Measurements from ENCODE around the gene CMIP.

Gene CMIP

DNA sequence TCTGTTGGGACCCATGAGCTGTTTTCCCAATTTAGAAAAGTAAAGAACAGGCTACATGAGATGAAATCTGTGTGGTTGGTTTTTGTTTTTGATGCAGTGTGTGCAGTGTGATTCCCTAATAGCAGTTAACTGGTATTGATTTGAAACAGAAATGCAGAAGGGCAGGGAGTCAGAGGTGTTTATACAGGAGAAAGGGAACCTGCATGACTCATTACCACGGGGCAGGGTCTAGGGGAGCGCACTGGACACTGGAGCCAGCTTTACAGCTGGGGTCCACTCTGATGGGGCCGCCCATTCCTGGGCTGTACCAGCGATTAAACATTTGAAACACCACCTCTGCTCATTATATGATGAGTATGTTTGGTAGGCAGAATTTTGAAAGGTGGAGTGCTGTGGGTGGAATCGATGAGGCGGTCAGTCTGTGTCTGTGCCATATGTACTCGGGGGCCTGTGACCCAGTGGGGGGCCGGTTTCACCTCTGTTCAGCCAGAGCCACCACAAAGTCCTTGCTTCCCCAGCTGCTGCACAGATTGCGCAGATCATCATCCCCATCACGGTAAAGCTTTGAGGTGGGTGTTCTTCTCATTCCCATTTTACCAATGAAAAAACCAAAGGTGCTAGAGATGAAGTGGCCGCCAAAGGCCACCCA is 142.5 kb downstream of the CMIP start:
- DNase-seq (ENCODE audit: low read depth), result no peak

DNA sequence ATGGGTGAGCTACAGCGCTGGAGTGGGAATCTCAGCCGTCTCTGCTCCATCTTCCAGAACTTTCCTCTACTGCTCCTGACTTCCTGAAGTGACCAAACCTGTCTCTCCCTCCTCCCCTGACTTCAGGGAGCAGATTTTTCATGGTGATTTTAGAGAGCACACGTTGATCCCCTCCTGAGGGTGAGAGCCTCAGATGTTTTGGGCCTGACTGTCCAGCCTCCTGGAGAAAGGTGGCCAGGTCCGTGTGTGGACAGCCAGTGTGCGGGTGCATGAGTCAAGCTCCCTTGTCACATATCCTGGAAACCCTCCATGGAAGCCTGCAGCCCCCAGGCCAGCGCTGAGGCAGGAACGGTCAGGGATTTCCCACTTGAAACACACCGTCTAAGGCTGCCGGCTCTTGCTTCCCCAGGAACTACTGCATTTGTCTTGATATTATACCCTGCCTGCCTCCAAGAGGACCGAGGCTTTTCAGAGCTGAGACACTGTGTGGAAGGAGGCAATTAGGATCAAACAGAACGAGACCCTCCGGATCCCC is 143.1 kb downstream of the CMIP start:
- DNase-seq (ENCODE audit: low read depth), result no peak

DNA sequence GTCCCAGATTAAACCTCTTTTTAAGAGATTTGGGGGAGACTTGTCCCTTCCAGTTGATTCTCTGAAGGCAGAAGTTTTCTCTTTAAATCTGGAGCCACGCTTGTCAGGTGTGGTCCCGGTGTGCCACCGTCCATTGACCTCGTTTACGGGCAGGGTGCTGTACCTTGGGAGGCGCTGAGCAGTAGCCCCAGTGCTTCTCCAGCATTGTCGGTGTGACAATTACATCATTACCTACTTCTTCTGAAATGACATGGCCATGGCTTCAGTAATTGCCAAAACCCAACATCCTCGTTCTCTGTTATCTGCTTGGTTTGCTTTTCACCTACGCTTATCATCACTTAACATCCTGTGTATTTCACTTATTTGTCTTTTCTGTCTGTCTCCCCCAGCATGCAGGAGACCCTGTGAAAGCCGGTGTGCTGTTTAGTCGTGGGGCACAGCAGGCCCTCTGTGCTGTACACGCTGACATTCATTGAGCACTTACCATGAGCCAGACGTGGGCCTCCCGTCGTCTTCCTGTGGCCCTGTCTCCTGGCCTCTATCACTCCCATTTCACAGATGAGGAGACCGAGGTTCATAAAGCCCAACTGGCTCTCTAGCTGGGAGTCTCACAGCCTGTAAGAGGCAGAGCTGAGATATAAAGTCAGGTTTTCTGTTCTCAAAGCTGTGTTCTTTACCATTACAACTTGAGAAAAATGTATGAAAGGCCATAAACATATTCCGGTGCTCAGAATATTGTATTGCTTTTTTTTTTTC is 143.9 kb downstream of the CMIP start:
- no peak for DNase-seq (ENCODE audit: low read depth)

DNA sequence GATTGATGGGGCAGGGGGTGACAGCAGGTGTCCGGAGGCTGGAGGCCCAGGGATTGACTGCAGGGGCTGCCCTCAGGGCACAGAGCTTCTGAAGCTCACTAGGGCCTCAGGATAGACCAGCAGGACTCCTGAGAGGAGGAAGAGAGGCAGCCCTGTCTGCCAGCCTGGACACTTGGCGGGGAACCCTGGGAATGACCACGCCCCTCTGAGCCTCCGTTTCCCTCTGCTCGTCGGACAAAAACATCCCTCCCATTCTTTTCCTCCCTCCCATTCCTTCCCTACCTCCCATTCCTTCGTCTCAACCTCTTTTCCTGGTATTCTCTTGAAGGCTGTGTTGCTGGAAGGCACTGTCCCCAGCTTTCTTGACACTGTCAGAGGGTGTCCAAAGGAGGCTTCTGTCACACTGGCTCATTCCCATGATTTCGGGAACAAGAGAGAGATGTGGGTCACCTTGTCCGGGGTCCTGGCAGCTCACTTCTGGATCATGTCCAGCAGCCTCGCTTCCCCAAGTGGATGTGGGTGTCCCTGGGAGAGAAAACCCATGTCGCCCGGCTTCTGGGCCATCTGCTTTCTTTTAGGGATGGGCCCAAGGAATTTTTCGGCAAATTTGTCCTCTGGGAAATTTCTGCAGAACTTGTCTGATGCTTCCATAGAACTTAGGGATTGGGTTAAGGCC is 145.5 kb downstream of the CMIP start:
- DNase-seq (ENCODE audit: low read depth), result no peak

DNA sequence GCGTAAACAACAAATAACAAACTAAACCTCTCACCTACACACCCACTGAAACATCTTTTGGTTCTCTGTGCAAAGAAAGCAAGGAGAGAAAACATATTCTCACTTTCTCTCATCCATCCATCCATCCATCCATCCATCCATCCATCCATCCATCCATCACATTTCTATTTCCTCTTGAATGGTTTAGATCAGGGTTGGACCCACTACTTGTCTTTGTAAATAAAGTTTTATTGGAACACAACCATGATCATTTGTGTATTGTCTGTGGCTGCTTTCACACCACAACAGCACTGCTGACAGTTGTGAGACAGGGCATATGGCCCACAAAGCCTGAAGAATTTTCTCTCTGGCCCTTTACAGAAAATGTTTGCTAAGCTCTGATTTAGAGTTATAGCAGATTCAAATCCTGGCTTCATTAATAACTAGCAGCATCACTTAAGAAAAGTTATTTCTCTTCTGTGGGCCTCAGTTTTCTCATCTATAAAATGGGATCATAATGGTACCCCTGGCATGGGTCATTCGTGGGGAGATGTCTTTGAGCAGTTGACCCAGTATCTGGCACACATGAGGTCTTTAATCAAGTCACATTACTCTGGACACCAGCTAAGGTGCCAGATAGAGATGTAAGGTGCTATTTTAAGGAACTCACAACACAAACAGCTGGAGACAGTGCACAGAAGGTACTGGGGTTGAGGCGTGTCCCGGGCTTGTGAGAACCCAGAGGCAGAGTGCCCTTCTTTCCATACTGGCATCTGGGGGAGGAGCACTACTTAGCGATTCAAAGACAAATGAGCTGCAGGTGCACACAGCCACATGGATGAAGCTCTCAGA is 146.3 kb downstream of the CMIP start:
- no peak for DNase-seq (ENCODE audit: low read depth)

DNA sequence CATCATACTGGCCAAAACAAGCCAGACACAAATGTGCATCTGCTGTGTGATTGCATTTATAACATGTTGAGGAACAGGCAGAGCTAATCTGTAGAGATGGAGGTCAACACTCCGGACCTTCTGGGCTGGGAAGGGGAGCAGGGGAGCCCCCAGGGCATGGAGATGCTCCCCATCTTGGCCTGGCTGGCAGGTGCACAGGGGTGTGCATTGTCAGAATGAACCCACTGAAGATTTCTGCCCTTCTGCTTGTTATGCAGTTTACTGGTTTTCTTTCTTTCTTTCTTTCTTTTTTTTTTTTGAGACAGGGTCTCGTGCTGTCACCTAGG is 146.9 kb downstream of the CMIP start:
- no peak for DNase-seq (ENCODE audit: low read depth)

DNA sequence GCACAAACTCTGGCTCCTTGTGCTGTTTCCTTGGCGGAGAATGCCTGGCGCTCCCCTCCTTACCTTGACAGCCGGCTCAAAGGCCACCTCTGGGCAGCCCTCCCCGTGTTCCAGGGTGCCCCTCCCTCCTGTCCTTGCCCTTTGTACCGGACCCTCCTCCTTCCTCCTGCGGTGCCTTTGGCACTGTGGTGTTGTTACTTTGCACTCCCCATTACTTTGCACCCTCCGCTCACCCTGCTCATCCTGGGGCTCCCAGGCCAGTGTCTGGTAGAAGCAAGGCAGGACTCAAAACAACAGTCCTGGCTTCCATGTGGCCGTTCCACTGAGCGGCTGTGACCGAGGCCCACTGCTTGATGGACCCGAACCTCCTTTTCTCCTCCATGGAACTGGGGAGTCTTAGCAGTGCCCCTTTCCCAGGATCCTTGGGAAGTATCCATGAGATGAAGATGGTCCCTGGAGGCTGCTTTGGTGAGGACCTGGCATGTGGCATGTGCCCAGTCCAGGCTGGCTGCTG is 147.8 kb downstream of the CMIP start:
- no peak for DNase-seq (ENCODE audit: low read depth)

DNA sequence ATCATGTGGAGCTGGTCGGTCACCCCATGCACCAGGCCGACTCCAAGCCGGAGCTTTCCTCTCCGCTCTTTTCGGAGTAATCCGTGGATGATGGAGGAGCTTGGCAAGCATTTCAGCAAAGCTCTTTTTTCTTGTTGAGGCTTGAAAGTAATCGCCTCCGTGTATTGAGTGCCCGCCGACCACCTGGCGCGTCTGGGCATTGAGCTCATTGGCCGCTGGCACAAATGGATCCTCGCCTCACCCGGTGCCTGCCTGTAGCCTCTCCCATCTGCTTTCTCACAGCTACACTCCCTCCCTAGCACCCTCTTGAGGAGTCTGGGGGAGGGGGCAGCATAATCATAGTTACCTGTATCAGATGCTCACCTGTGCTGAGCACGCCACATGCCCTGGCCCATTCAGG is 148.9 kb downstream of the CMIP start:
- no peak for DNase-seq (ENCODE audit: low read depth)

DNA sequence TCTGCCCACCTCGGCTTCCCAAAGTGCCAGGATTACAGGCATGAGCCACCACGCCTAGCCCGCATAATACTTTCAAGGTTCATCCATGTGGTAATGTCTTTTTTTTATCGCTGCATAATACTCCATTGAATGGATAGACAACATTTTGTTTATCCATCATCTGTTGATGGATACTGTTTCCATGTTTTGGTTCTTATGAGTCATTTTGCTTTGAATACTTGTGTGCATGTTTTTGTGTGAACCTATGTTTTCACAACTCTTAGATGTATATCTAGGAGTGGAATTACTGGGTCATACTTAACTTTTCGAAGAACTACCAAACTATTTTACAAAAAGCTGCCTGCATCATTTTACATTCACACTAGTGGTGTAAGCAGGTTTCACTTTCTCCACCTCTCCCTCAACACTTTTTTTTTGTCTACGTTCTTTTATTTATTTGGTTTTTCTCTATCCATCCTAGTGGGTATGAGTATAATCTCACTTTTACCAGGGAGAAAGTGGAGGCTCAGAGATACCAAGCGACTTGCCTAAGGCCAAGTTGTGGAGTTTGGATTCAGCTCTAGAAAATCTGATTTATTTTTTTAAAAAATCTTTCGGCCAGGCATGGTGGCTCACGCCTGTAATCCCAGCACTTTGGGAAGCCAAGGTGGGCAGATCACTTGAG is 151.2 kb downstream of the CMIP start:
- DNase-seq (ENCODE audit: low read depth), result no peak

DNA sequence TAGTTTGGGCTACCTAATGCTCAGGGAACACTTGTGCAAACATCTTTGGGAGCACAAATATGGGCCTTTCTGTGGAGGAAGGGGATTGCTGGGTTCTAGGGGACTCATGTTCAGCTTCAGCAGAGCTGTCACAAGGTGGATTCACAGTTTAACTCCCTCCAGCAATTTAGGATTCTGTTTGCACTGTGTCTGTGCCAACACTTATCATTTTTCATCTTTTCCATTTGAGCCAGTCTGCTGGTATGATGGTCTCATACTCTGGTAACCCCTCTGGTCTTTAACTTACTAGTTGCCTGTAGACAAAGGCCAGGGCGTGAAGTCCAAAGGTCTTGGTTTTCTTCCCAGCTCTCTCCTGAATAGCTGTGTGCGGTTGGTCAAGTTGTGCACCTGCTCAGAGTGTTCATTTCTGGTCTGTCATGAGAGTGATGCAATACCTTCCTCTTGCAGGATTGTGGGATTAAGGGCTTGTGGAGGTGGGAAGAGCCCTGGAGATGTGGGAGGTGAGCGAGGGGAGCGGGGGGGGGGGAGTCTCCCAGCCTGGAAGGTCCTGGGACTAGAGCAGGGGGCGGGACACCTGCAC is 152.6 kb downstream of the CMIP start:
- DNase-seq (ENCODE audit: low read depth), result no peak

DNA sequence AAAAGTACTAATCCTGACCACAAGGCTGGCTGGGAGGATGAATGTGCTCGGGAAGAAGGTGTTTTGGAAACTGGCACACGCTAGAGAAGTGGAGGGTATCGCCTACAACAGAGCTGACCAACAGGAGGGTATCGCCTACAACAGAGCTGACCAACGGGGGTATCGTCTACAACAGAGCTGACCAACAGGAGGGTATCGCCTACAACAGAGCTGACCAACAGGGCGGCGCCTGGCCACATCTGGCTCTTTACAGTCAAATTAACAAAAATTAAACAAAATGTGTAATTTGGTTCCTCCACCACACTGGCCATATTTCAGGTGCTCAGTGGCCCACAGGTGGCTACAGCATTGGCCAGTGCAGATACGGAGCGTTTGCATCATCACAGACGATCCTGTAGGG is 153.5 kb downstream of the CMIP start:
- no peak for DNase-seq (ENCODE audit: low read depth)

DNA sequence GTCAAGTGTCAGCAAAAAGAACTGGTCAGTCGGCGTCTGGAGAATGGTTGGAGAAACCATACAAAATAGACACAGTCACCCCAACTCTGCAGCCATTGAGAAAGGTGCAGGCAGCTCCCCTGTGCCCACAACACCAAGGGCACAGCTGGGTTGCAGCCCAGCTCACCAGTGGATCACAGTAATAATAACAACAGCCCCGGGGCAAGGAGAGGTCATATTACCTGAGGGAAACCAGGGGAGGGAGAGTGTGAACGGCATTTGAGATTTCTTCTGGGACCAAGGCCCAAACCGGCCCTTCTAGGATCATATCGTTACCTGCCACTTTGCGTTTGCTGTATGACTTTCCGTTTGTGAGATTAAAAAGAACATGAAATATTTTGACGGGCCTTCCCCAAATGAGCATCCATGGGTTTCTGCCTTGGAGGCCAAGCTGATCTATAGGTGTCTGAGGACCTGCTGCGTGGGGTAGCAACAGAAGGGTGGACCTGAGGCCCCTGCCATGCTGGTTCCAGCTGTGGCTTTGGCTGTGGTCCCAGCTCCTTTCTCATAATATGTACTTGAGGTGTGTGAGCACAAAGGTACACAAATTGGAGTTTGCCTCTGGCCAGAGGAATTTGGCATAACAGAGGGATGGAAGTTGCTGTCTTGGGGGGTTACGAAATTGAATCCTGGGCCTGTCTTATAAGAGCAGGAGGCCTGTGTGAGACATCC is 154.6 kb downstream of the CMIP start:
- no peak for DNase-seq (ENCODE audit: low read depth)

DNA sequence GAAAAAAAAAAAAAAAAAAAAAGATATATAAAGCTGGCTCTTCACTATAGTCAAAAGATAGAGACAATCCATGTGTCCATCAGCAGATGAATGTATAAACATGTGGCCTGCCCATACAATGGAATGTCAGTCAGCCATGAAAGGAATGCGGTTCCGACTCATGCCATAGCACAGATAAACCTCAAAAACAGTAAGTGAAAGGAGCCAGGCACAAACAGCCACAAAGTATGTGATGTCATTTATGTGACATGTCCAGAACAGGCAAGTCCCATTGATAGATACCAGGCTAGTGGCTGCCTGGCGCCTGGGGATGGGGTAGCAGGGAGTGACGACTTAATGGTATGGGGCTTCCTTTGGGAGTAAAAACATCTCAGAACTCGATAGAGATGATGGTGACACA is 155.7 kb downstream of the CMIP start:
- no peak for DNase-seq (ENCODE audit: low read depth)

DNA sequence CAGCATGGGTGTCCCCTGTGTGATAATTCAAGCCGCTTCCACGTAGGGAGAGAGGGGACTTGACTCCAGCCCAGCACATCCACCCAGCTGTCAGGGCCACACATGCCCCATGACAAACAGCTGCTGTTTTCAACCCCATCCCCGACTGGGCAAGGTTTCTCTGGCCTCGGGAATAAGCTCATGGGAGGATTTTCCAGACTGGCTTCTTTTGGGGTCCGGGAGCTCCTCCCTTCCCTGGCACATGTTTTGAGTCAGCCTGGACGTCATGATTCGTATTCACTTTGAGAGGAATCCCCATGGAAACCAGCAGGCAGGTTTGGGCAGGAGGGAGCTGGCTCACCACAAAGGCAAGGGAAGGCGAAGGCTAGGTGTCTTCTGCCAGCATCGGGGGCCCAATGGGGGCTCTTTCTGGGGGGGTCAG is 156.4 kb downstream of the CMIP start:
- DNase-seq (ENCODE audit: low read depth), result no peak

DNA sequence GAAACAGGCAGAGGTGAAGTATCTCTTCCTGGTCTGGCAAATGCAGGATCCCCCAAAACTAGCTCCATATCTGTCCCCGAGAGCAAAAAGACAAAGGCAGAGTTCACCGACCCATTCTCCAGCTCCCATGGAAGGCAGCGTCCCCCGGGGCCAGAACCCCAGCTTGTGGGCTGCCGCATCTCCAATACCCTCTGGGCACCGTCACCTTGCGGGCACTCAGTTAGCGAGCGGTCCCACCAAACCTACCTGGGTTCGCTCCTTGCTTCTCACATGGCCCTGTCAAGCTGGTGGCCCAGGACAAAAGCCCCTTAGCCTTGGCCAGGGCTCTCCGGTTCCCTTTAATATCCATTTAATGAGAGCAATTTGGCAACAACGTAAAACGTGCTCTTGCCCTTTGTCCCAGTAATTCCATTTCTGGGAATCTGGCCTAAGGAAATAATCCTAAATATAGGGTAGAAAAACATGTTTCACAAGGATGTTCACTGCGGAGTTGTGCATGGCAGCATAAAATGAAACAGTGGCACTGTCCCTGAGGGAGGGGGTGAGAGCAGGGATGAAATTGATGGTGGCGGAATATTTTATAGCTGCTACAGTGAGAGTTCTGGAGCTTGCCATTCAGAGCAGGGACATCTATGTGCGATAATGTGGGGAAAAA is 157.1 kb downstream of the CMIP start:
- no peak for DNase-seq (ENCODE audit: low read depth)

DNA sequence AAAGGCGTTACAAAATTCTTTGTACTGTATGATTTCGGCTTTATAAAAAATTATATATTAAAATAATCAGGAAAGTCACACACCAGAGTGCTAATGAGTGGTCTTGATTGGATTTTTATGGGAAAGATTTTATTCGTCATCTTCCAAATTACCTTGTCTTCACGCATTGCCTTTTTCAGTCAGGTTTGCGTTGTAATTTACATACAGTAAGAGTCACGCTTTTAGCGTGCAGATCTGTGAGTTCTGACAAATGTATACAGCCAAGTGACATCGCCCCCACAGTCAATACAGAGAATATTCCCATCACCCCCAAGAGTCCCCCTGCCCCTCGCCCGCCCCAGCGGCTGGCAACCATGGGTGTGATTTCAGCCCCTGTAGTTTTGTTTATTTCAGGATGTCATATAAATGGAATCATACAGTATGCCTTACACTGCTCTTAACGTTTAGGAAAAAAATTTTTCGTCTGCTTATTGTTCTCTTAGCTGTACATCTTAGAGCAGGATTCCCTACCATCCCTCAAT is 157.7 kb downstream of the CMIP start:
- no peak for DNase-seq (ENCODE audit: low read depth)

DNA sequence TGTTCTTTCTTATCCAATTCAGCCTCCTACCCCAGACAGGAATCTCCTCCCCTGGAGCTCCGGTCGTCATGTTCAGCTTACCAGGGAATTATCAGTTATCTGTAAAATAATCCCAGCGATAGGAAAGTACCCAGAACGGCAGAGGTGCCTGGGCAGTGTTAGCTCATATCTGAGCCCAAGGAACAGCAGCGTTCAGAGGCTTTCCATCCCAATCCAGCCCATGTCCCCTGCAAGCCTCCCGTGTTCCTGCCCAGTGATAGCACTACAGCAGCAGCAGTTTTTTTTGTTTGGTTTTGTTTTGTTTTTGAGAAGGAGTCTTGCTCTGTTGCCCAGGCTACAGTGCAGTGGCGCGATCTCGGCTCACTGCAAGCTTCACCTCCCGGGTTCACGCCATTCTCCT is 158.2 kb downstream of the CMIP start:
- no peak for DNase-seq (ENCODE audit: low read depth)

DNA sequence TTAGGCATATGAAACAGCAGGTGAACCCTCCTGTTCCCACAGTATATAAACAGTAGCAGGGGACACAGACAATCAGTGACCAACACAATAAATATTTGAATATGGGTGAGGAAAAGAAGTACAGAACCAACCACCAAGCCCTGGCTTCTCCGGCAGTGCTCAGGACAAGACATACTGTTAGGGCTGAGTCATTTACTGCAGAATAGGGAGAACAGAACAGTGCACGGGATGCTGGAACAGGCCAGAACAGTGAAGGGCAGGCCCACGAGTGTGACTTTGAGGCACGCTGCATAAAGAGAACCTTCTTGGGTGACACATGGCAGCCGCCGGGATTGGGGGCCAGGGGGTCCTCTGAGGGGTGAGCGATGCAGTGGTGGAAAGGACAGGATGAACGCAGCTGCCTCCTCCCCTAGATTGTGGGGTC is 160.4 kb downstream of the CMIP start:
- DNase-seq (ENCODE audit: low read depth), result no peak

DNA sequence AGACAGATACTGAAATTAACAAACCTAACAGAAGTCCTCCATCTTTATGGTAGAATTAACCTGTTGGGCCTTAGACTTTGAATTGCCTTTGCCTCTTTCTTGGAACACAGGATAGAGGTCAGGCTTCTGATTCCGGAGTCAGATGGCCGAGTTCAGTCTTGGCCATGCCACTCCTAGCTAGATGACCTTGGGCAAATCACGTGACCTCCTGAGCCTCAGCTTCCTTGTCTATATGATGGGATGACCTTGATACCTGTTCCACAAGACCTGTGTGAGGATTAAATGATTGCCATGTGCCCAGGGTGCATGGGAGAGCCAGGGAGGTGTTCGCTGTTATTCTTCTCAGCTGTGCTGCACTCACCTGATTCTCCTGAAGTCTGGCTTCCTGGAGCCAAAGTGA is 161.4 kb downstream of the CMIP start:
- no peak for DNase-seq (ENCODE audit: low read depth)

DNA sequence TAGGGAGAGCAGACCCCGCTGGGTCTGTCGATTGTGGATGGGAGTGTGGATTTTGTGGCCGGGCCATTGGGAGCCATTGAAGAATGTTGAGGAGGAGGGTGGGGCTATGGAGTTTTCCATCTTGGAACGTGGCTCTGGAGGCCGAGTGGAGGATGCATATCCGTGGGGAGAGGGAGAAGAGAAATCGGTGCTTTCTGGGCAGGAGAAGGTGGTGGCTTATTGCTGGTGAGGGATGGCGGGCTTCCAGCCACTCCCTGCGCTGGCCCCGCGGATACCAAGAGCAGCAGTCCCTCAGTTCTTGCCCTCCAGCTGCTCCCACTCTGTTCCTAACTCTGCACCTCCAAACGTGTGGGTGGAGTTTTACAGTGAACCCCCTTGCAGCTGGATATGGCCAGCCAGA is 162.4 kb downstream of the CMIP start:
- no peak for DNase-seq (ENCODE audit: low read depth)
